PC-3 (cell line): ENCODE results near the gene CEPT1. TPM values are rescaled to one million over a fixed set of nuclear protein-coding genes. Genes with fewer than 3 reads are reported as not detected.
A peak's percentile ranks its signal among the peaks of the same experiment; 100 is the strongest.

Experiments
- ATAC-seq: fragments of 200-7000 bp; cut with Tn5 transposase; 2 replicates; pipeline ENCODE4 v1.9.1; 2020; ENCODE audit warnings: mild to moderate bottlenecking, moderate library complexity
- BruUV-seq: library from RNA; stranded (reverse); fragments of 400-500 nt; replicated peaks from 2 replicates; lab custom pipeline; 2021; lab: Mats Ljungman, UMichigan
- CTCF ChIA-PET: fragments of 300-600 bp; sonication (Branson Sonifier 250); formaldehyde crosslinking; loops from one replicate; lab custom pipeline; 2022; ENCODE audit warnings: antibody characterized with exemption; lab: Charles Lee
- POLR2A ChIA-PET: fragments of 300-600 bp; sonication (Branson Sonifier 250); formaldehyde crosslinking; loops from one replicate; lab custom pipeline; 2022; ENCODE audit warnings: antibody characterized with exemption; ENCODE audit not compliant: unreplicated experiment; lab: Charles Lee
- DNase-seq: peaks from one replicate; pipeline ENCODE4 v3.0.0-alpha.2; 2015
- H2AFZ ChIP-seq: fragments of 300-600 bp; sonication (generic); 2 replicates; pipeline ENCODE4 v1.6.0; 2016; ENCODE audit warnings: antibody characterized with exemption, low read length
- H3F3A ChIP-seq: fragments of 300-600 bp; sonication (generic); one replicate; pipeline ENCODE4 v1.6.0; 2017; ENCODE audit warnings: antibody characterized with exemption, low read length, control low read depth, mild to moderate bottlenecking; ENCODE audit not compliant: unreplicated experiment
- H3K27ac ChIP-seq: fragments of 300-600 bp; sonication (generic); 2 replicates; pipeline ENCODE4 v1.5.1; 2016; ENCODE audit warnings: mild to moderate bottlenecking, low read length
- H3K27me3 ChIP-seq: fragments of 300-600 bp; sonication (generic); 2 replicates; pipeline ENCODE4 v1.6.1; 2016; ENCODE audit warnings: low read length, mixed read lengths
- H3K36me3 ChIP-seq: fragments of 300-600 bp; sonication (generic); 2 replicates; pipeline ENCODE4 v1.6.1; 2016; ENCODE audit warnings: low read depth, mixed run types, low read length, mixed read lengths
- H3K4me1 ChIP-seq: fragments of 300-600 bp; sonication (generic); 2 replicates; pipeline ENCODE4 v1.5.1; 2016; ENCODE audit warnings: low read length; ENCODE audit not compliant: insufficient read depth
- H3K4me2 ChIP-seq: fragments of 300-600 bp; sonication (generic); 2 replicates; pipeline ENCODE4 v1.6.0; 2016; ENCODE audit warnings: low read length
- H3K4me3 ChIP-seq: fragments of 300-600 bp; sonication (generic); 2 replicates; pipeline ENCODE4 v1.5.1; 2016; ENCODE audit warnings: mild to moderate bottlenecking, low read length, mixed read lengths
- H3K79me2 ChIP-seq: fragments of 300-600 bp; sonication (generic); 2 replicates; pipeline ENCODE4 v1.6.1; 2017; ENCODE audit warnings: low read length, mixed read lengths
- H3K9ac ChIP-seq: fragments of 300-600 bp; sonication (generic); 2 replicates; pipeline ENCODE4 v1.6.0; 2016; ENCODE audit warnings: mild to moderate bottlenecking, low read length
- H3K9me2 ChIP-seq: fragments of 300-600 bp; sonication (generic); replicated peaks from 2 replicates; pipeline ENCODE4 v1.6.1; 2016; ENCODE audit warnings: mixed run types, low read length, mixed read lengths
- H3K9me3 ChIP-seq: fragments of 300-600 bp; sonication (generic); 2 replicates; pipeline ENCODE4 v1.6.1; 2016; ENCODE audit warnings: low read length, mixed read lengths
- H4K20me1 ChIP-seq: fragments of 300-600 bp; sonication (generic); 2 replicates; pipeline ENCODE4 v1.6.1; 2016; ENCODE audit warnings: low read length, mixed read lengths
- EZH2 ChIP-seq: fragments of 300-600 bp; sonication (generic); IDR thresholded peaks from one replicate; pipeline ENCODE4 v1.6.1; 2017; ENCODE audit warnings: antibody characterized with exemption, mild to moderate bottlenecking, low read length; ENCODE audit not compliant: unreplicated experiment
- EZH2phosphoT487 ChIP-seq: fragments of 300-600 bp; sonication (generic); IDR thresholded peaks from 2 replicates; pipeline ENCODE4 v1.6.1; 2018; ENCODE audit warnings: mild to moderate bottlenecking, antibody characterized with exemption, low read length, borderline replicate concordance
- intact Hi-C: fragments of 100-400 bp; cut with micrococcal nuclease; formaldehyde crosslinking; loops from 2 replicates; pipeline ENCODE4 v1.9.0; 2023
- total RNA-seq: library from RNA; depleted of rRNA; stranded (reverse); fragments of >200 nt; gene quantifications from 2 replicates; pipeline ENCODE4 v1.2.3, GENCODE V29; 2014
- TF ChIP-seq, protein P1 (sequence below): fragments of 300-600 bp; sonication (generic); conservative IDR thresholded peaks from 2 replicates; pipeline ENCODE4 v1.5.1; 2017; ENCODE audit warnings: antibody characterized with exemption, low read depth, mild to moderate bottlenecking, low read length

The CEPT1 gene
- total RNA-seq, 1 experiment from 2014 or later: 20.6 TPM

DNA sequence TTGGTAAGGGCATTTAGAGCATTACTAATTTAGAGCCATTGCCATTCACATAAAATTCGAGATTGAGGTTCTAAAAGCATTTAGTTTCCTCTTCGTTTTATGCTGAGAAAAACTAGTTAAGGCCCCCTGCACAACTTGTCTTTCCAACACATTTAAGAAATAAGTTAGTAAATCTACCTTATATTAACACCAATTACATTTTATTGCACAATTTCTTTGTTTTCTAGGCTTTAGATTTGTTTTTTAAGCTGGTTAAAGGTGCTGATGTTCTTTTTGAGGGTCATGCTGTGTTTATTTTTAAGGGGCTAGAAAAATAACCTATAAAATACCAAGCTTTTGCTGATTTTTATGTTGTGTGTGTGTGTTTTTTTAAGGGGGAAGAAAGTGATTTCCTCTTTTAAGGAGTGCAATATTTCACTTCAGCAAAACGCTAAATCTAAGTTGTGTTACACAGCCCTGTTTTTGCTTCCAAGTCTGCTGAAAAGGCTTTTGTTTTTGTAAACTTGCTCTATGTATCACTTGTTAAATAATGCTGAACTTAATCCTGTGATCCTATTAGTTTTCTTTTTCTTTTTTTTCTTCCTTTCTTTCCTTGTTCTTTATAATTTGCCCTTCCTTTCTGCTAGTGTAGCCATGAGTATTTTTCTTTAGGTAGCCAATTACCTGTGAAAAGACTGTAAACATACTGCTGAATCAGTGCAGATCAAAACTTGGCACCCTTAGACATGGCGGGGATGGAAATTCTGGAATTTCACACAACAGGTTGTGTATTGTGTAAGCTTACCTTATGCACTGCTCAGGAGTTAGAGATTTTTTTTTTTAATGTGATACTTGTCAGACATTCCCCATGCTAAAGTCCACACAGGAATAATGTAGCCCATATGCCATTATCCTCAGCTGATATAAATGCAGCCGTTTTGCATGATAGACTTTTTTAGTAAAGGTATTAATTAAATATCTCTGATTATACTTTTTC is 1.5 kb downstream of the CEPT1 start:
- Histone ChIP-seq H3K9ac (peak overlapping the region; percentile 89; the same call in 1 of the 2 replicates), H3F3A (no peaks in the 10 kb centered on the region), H3K4me3 (peak overlapping the region; percentile 88), H3K36me3 (no peaks in the 10 kb centered on the region), H3K9me2 (no peaks in the 10 kb centered on the region), H3K79me2 (peaks cover 85% of the 10 kb centered on the region), H4K20me1 (0 out of 2 replicates have a peak, but pooled peaks cover 4% of the 10 kb centered on the region), H3K27ac (no peak overlapping the region), H3K27me3 (no peaks in the 10 kb centered on the region), H3K4me2 (peak overlapping the region; percentile 91), H3K4me1 (peaks cover 21% of the 10 kb centered on the region), H2AFZ (peak overlapping the region; percentile 99; the same call in 1 of the 2 replicates), H3K9me3 (no peaks in the 10 kb centered on the region)
- TF ChIP-seq EZH2: no peak
- no peak for TF ChIP-seq EZH2phosphoT487
- TF ChIP-seq, protein P1, sequence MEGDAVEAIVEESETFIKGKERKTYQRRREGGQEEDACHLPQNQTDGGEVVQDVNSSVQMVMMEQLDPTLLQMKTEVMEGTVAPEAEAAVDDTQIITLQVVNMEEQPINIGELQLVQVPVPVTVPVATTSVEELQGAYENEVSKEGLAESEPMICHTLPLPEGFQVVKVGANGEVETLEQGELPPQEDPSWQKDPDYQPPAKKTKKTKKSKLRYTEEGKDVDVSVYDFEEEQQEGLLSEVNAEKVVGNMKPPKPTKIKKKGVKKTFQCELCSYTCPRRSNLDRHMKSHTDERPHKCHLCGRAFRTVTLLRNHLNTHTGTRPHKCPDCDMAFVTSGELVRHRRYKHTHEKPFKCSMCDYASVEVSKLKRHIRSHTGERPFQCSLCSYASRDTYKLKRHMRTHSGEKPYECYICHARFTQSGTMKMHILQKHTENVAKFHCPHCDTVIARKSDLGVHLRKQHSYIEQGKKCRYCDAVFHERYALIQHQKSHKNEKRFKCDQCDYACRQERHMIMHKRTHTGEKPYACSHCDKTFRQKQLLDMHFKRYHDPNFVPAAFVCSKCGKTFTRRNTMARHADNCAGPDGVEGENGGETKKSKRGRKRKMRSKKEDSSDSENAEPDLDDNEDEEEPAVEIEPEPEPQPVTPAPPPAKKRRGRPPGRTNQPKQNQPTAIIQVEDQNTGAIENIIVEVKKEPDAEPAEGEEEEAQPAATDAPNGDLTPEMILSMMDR: no peak
- POLR2A ChIA-PET: no interaction called here
- CTCF ChIA-PET: no interaction called here
- BruUV-seq: no TSS peak
- DNase-seq (peak; percentile 21), ATAC-seq (no peak)
- intact Hi-C loops: no loop called here

DNA sequence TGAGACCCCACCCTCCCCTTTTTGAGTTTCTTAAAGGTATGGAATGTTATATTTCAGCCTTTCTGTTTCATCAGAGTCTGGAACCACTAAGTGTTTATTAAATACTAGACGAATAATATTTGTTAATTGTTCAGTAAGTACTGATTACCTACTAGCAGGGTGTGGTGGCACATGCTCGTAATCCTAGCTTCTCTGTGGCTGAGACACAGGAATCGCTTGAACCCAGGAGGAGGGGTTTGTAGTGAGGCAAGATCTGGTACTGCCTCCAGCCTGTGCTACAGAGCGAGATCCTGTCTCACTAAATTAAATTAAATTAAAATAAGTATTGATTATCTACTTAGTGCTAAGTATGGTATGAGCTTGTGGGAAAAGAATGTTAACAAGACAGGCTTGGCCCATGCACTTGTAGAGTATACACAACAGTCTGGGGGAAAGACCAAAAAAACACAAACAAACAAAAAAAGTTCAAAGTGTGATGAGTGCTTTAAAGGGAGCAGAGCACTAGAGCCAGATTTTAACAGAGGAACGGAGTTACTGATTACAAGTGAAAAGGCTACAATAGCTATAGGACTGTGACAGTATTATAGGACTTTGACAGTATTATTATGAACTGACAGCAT is 2.4 kb downstream of the CEPT1 start:
- Histone ChIP-seq H3K9me2 (no peaks in the 10 kb centered on the region), H3K36me3 (no peaks in the 10 kb centered on the region), H3K4me3 (peak overlapping the region; percentile 88; the same call in 1 of the 2 replicates), H3K4me1 (peaks cover 21% of the 10 kb centered on the region), H3F3A (no peaks in the 10 kb centered on the region), H3K9ac (no peak overlapping the region), H3K79me2 (peaks cover 94% of the 10 kb centered on the region), H4K20me1 (0 out of 2 replicates have a peak, but pooled peaks cover 4% of the 10 kb centered on the region), H3K27me3 (no peaks in the 10 kb centered on the region), H2AFZ (no peak overlapping the region), H3K9me3 (no peaks in the 10 kb centered on the region), H3K4me2 (peak overlapping the region; percentile 91; the same call in 1 of the 2 replicates), H3K27ac (no peak overlapping the region)
- CTCF ChIA-PET: no interaction called here
- TF ChIP-seq, protein P1: no peak
- no peak for TF ChIP-seq EZH2phosphoT487
- no peak for TF ChIP-seq EZH2
- POLR2A ChIA-PET: no interaction called here
- ATAC-seq (no peak), DNase-seq (no peak)
- no TSS peak for BruUV-seq
- intact Hi-C loops: no loop called here
